HepG2 (cell line): ENCODE results near the gene BBLN. TPM values are rescaled to one million over a fixed set of nuclear protein-coding genes. Genes with fewer than 3 reads are reported as not detected.

ENCODE experiments used
- ATAC-seq: fragments of 200-7000 bp; cut with Tn5 transposase; 3 replicates; pipeline ENCODE4 v1.9.1; 2020; ENCODE audit warnings: mild to moderate bottlenecking, moderate library complexity
- BruUV-seq: library from RNA; stranded (reverse); fragments of 400-500 nt; replicated peaks from 2 replicates; lab custom pipeline; 2021; lab: Mats Ljungman, UMichigan
- CTCF ChIA-PET: fragments of 300-600 bp; formaldehyde crosslinking; extraction: SDS; loops from one replicate; lab custom pipeline; 2021; ENCODE audit warnings: low total read pairs, inconsistent platforms, low intra/inter-chr PET ratio; lab: Yijun Ruan, JAX
- POLR2A ChIA-PET: fragments of 350-600 bp; sonication (Branson Sonifier 250); formaldehyde crosslinking; loops from one replicate; lab custom pipeline; 2020; ENCODE audit warnings: antibody characterized with exemption, inconsistent platforms; lab: Yijun Ruan, JAX
- DNase-seq: peaks from one replicate; pipeline ENCODE4 v3.0.0-alpha.2; 2015; ENCODE audit warnings: low spot score
- FAIRE-seq: peaks from 3 replicates; lab custom pipeline; 2011; peaks lifted over from hg19 to GRCh38; lab: Jason Lieb, UNC
- H2AFZ ChIP-seq: one replicate; pipeline ENCODE4 v1.6.1; 2011; ENCODE audit warnings: low read length, inconsistent platforms
- H3K27ac ChIP-seq: fragments of 300-600 bp; 3 replicates; pipeline ENCODE4 v1.8.0; 2011; ENCODE audit warnings: mixed run types, mild to moderate bottlenecking, mixed read lengths, low read length, inconsistent platforms; ENCODE audit not compliant: insufficient read depth; ENCODE audit errors: extremely low read length
- H3K27me3 ChIP-seq, 2 experiments: fragments of 200-600 bp in 1 of 2; 2 replicates in 1 of 2; 3 replicates in 1 of 2; pipeline versions ENCODE4 v1.6.0 to v1.8.0; 2011; ENCODE audit warnings: low read length in 2 of 2, mild to moderate bottlenecking in 2 of 2, moderate library complexity in 2 of 2, inconsistent platforms in 1 of 2; ENCODE audit not compliant: insufficient read depth in 2 of 2, control insufficient read depth in 1 of 2
- H3K36me3 ChIP-seq, 2 experiments: fragments of 200-600 bp in 1 of 2; replicated peaks in 1 of 2; 2 replicates in 1 of 2; 3 replicates in 1 of 2; pipeline versions ENCODE4 v1.5.1 to v1.8.0; 2011; ENCODE audit warnings: low read length in 2 of 2, inconsistent platforms in 1 of 2; ENCODE audit not compliant: insufficient read depth in 2 of 2, control insufficient read depth in 1 of 2
- H3K4me1 ChIP-seq: 2 replicates; pipeline ENCODE4 v1.5.1; 2012; ENCODE audit warnings: low read length, inconsistent platforms; ENCODE audit not compliant: insufficient read depth
- H3K4me2 ChIP-seq: 2 replicates; pipeline ENCODE4 v1.6.0; 2011; ENCODE audit warnings: low read depth, low read length, inconsistent platforms
- H3K4me3 ChIP-seq, 3 experiments: fragments of 200-600 bp in 1 of 3; sonication (generic), shearing (Covaris generic) in 1 of 3; replicated peaks in 1 of 3; 2 replicates each; pipeline ENCODE4 v1.5.1; 2011 to 2016; ENCODE audit warnings: low read length in 3 of 3, inconsistent platforms in 2 of 3, low read depth in 2 of 3, mild to moderate bottlenecking in 2 of 3, control low read depth in 1 of 3, mixed read lengths in 1 of 3; ENCODE audit not compliant: insufficient read depth in 1 of 3
- H3K79me2 ChIP-seq: one replicate; pipeline ENCODE4 v1.6.1; 2011; ENCODE audit warnings: low read length, inconsistent platforms; ENCODE audit not compliant: insufficient read depth
- H3K9ac ChIP-seq: 2 replicates; pipeline ENCODE4 v1.6.0; 2011; ENCODE audit warnings: mild to moderate bottlenecking, low read depth, low read length, inconsistent platforms; ENCODE audit not compliant: insufficient read depth
- H3K9me3 ChIP-seq: 2 replicates; pipeline ENCODE4 v1.5.1; 2012; ENCODE audit warnings: mild to moderate bottlenecking, low read length
- H4K20me1 ChIP-seq: 2 replicates; pipeline ENCODE4 v1.6.0; 2011; ENCODE audit warnings: inconsistent platforms, mild to moderate bottlenecking, low read length, moderate library complexity; ENCODE audit not compliant: insufficient read depth
- AGO2 ChIP-seq: fragments of 200-400 bp; formaldehyde crosslinking; optimal IDR thresholded peaks from 2 replicates; pipeline ENCODE3; 2017; ENCODE audit warnings: mild to moderate bottlenecking, low read depth, low read length, moderate library complexity
- TERF1 ChIP-seq: sonication (generic); formaldehyde crosslinking; IDR thresholded peaks from 2 replicates; pipeline ENCODE4 v1.8.0; 2022; ENCODE audit warnings: mild to moderate bottlenecking, missing genetic modification reagents, moderate library complexity
- ZNF768 ChIP-seq: sonication (generic); formaldehyde crosslinking; IDR thresholded peaks from 2 replicates; pipeline ENCODE4 v1.4.0; 2020; ENCODE audit warnings: missing genetic modification reagents
- WGBS: methylation state at CpG from one replicate; pipeline ENCODE4 v1.1.6; 2017; ENCODE audit warnings: low lambda C conversion rate; 5-methylcytosine and 5-hydroxymethylcytosine counted together
- in situ Hi-C: cut with HindIII; loops from 2 replicates; pipeline ENCODE4 v1.10.0; 2017; ENCODE audit warnings: low pct_unique_long_range_greater_than_20kb; ENCODE audit not compliant: extremely low pct_ligation_motif_present
- intact Hi-C: fragments of 100-400 bp; cut with micrococcal nuclease; formaldehyde crosslinking; loops from one replicate; pipeline ENCODE4 v1.10.0; 2022; ENCODE audit not compliant: unreplicated experiment
- polyA plus RNA-seq, 8 experiments: library from polyadenylated mRNA; depleted of rRNA in 3 of 8; stranded (reverse) in 7 of 8; unstranded in 1 of 8; fragments of >200 nt; fragmentation: Illumina TruSeq in 4 of 8; extraction: Trizol in 4 of 8; gene quantifications; 2 replicates each; pipeline versions ENCODE4 v1.2.1 to v1.2.3, GENCODE V29; 2011 to 2016; ENCODE audit warnings: low read depth in 4 of 8, missing spikeins in 1 of 8, mixed read lengths in 1 of 8; ENCODE audit not compliant: insufficient read depth in 1 of 8
- total RNA-seq, 5 experiments: library from RNA; depleted of rRNA; stranded (reverse); fragments of >200 nt; fragmentation: Illumina TruSeq; extraction: Trizol; gene quantifications; 2 replicates each; pipeline ENCODE4 v1.2.3, GENCODE V29; 2016; ENCODE audit warnings: low read depth in 1 of 5
- TF ChIP-seq, protein P1 (sequence below): sonication (generic); formaldehyde crosslinking; conservative IDR thresholded peaks from 2 replicates; pipeline ENCODE4 v1.8.1; 2023; ENCODE audit warnings: missing genetic modification reagents

Gene BBLN
- total and polyA plus RNA-seq, 2 of the 13 experiments (the other 11 are each of a cell fraction or from before 2014, with no cell fraction given), result 27.6 to 33.1 TPM

GRCh38 chr9:128163523-128164306, 3.6 kb downstream of the BBLN start:
- Histone ChIP-seq H3K4me1 (peaks cover 16% of the 10 kb centered on the region), H3K36me3 (peaks cover 10 to 48% of the 10 kb centered on the region in 2 experiments; a peak in 4 of 5 replicates), H3K4me3 (no peak overlapping the region), H2AFZ (no peak overlapping the region), H3K9me3 (no peaks in the 10 kb centered on the region), H3K27ac (no peak overlapping the region), H3K27me3 (no peaks in the 10 kb centered on the region), H3K4me2 (no peak overlapping the region), H4K20me1 (no peaks in the 10 kb centered on the region), H3K9ac (no peak overlapping the region), H3K79me2 (no peaks in the 10 kb centered on the region)
- peak; percentile 74 for TF ChIP-seq AGO2
- TF ChIP-seq ZNF768 (CRISPR knock-in tag), result peak; percentile 89
- TF ChIP-seq, protein P1, sequence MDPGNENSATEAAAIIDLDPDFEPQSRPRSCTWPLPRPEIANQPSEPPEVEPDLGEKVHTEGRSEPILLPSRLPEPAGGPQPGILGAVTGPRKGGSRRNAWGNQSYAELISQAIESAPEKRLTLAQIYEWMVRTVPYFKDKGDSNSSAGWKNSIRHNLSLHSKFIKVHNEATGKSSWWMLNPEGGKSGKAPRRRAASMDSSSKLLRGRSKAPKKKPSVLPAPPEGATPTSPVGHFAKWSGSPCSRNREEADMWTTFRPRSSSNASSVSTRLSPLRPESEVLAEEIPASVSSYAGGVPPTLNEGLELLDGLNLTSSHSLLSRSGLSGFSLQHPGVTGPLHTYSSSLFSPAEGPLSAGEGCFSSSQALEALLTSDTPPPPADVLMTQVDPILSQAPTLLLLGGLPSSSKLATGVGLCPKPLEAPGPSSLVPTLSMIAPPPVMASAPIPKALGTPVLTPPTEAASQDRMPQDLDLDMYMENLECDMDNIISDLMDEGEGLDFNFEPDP (CRISPR knock-in tag), result no peak
- no peak for TF ChIP-seq TERF1
- ChIA-PET CTCF (no interaction called here), POLR2A (no interaction called here)
- intact Hi-C loops, result no loop called here
- FAIRE-seq (no peak), ATAC-seq (no peak), DNase-seq (no peak)
- 95% methylated on average over 4 of the region's 10 CpGs for WGBS
- in situ Hi-C loops, result no loop called here
- no TSS peak for BruUV-seq
